Neural cell (in vitro differentiated cells): ENCODE measurements around the gene GRAP. TPM values are rescaled to one million over a fixed set of nuclear protein-coding genes. Genes with fewer than 3 reads are reported as not detected.

ENCODE experiments used
- H2AFZ ChIP-seq: fragments of 200-600, 300-800 bp; sonication (generic), shearing (Covaris generic); 2 replicates; pipeline ENCODE4 v1.6.0; 2014; ENCODE audit warnings: low read depth, mild to moderate bottlenecking, antibody characterized with exemption, low read length, moderate library complexity
- H3F3A ChIP-seq: fragments of 200-600 bp; shearing (Covaris generic); 2 replicates; pipeline ENCODE4 v1.6.1; 2016; ENCODE audit warnings: mild to moderate bottlenecking, moderate library complexity, mixed read lengths, antibody characterized with exemption, low read length; ENCODE audit not compliant: insufficient read depth, poor library complexity, severe bottlenecking
- H3K27ac ChIP-seq: fragments of 200-600, 300-800 bp; sonication (generic), shearing (Covaris generic); 2 replicates; pipeline ENCODE4 v1.5.1; 2014; ENCODE audit warnings: mild to moderate bottlenecking, low read length, moderate library complexity
- H3K27me3 ChIP-seq: fragments of 300-800, 200-600 bp; sonication (generic), shearing (Covaris generic); 2 replicates; pipeline ENCODE4 v1.6.0; 2014; ENCODE audit warnings: mild to moderate bottlenecking, low read depth, low read length, moderate library complexity; ENCODE audit not compliant: insufficient read depth
- H3K36me3 ChIP-seq: fragments of 300-800, 200-600 bp; sonication (generic), shearing (Covaris generic); 2 replicates; pipeline ENCODE4 v1.5.1; 2014; ENCODE audit warnings: mild to moderate bottlenecking, antibody characterized with exemption, low read length, moderate library complexity; ENCODE audit not compliant: insufficient read depth
- H3K4me2 ChIP-seq: fragments of 300-800, 200-600 bp; sonication (generic), shearing (Covaris generic); 2 replicates; pipeline ENCODE4 v1.6.0; 2014; ENCODE audit warnings: mild to moderate bottlenecking, low read length
- H3K4me3 ChIP-seq: fragments of 300-800, 200-600 bp; sonication (generic), shearing (Covaris generic); 2 replicates; pipeline ENCODE4 v1.5.1; 2014; ENCODE audit warnings: mild to moderate bottlenecking, low read length, moderate library complexity
- H3K79me2 ChIP-seq: fragments of 200-600 bp; shearing (Covaris generic); replicated peaks from 2 replicates; pipeline ENCODE4 v1.6.0; 2014; ENCODE audit warnings: mild to moderate bottlenecking, low read length, moderate library complexity; ENCODE audit not compliant: insufficient read depth
- H3K9ac ChIP-seq: fragments of 300-800, 200-600 bp; sonication (generic), shearing (Covaris generic); 2 replicates; pipeline ENCODE4 v1.6.1; 2016; ENCODE audit warnings: mild to moderate bottlenecking, low read length, mixed read lengths
- H3K9me2 ChIP-seq: fragments of 200-600 bp; shearing (Covaris generic); 2 replicates; pipeline ENCODE4 v1.6.1; 2016; ENCODE audit warnings: mild to moderate bottlenecking, low read length, mixed read lengths; ENCODE audit not compliant: insufficient read depth
- H3K9me3 ChIP-seq: fragments of 200-600, 300-800 bp; sonication (generic), shearing (Covaris generic); 2 replicates; pipeline ENCODE4 v1.6.1; 2016; ENCODE audit warnings: mild to moderate bottlenecking, mixed run types, low read length, moderate library complexity, mixed read lengths
- H4K20me1 ChIP-seq: fragments of 200-600 bp; shearing (Covaris generic); 2 replicates; pipeline ENCODE4 v1.6.1; 2016; ENCODE audit warnings: mild to moderate bottlenecking, mixed run types; ENCODE audit not compliant: insufficient read depth
- CTCF ChIP-seq: fragments of 450-650 bp; IDR thresholded peaks from 2 replicates; pipeline ENCODE4 v1.5.1; 2014; ENCODE audit warnings: antibody characterized with exemption, mild to moderate bottlenecking, moderate library complexity; ENCODE audit not compliant: poor library complexity, severe bottlenecking
- EP300 ChIP-seq: fragments of 450-650 bp; conservative IDR thresholded peaks from 2 replicates; pipeline ENCODE4 v1.6.1; 2014; ENCODE audit warnings: antibody characterized with exemption, mild to moderate bottlenecking, moderate library complexity; ENCODE audit not compliant: poor library complexity, severe bottlenecking
- EZH2 ChIP-seq: fragments of 200-600, 300-800 bp; shearing (Covaris generic), sonication (generic); IDR thresholded peaks from 2 replicates; pipeline ENCODE4 v1.6.1; 2014; ENCODE audit warnings: antibody characterized with exemption, low read length, borderline replicate concordance, mild to moderate bottlenecking; ENCODE audit not compliant: insufficient read depth, poor library complexity, severe bottlenecking
- MXI1 ChIP-seq: fragments of 450-650 bp; conservative IDR thresholded peaks from 2 replicates; pipeline ENCODE4 v1.6.1; 2014; ENCODE audit warnings: antibody characterized with exemption, mild to moderate bottlenecking; ENCODE audit not compliant: poor library complexity, severe bottlenecking
- POLR2AphosphoS5 ChIP-seq: IDR thresholded peaks from 2 replicates; pipeline ENCODE4 v1.6.1; 2012
- RAD21 ChIP-seq: fragments of 450-650 bp; conservative IDR thresholded peaks from 2 replicates; pipeline ENCODE4 v1.6.1; 2014; ENCODE audit warnings: antibody characterized with exemption, mild to moderate bottlenecking, moderate library complexity
- REST ChIP-seq: IDR thresholded peaks from 2 replicates; pipeline ENCODE4 v1.6.1; 2012; ENCODE audit warnings: borderline replicate concordance
- SMC3 ChIP-seq: fragments of 450-650 bp; conservative IDR thresholded peaks from 2 replicates; pipeline ENCODE4 v1.6.1; 2014; ENCODE audit warnings: antibody characterized with exemption, mild to moderate bottlenecking, moderate library complexity; ENCODE audit not compliant: poor library complexity
- TAF1 ChIP-seq: IDR thresholded peaks from 2 replicates; pipeline ENCODE4 v1.6.1; 2012; ENCODE audit warnings: low read depth
- polyA plus RNA-seq: library from polyadenylated mRNA; depleted of rRNA; stranded (reverse); fragments of >200 nt; gene quantifications from 2 replicates; pipeline ENCODE4 v1.2.3, GENCODE V29; 2014

The GRAP gene
- polyA plus RNA-seq, 1 donor from 2014 or later, result 0.42 TPM

GRCh38 chr17:19018600-19018950, 28.2 kb downstream of the GRAP start:
- no peak overlapping the region for H3K4me2 ChIP-seq

GRCh38 chr17:19017804-19018599, 28.8 kb downstream of the GRAP start:
- no peaks in the 10 kb centered on the region for H3K9me3 ChIP-seq
- H3K27ac ChIP-seq, result no peak overlapping the region
- H3K9me2 ChIP-seq, result no peaks in the 10 kb centered on the region
- H2AFZ ChIP-seq, result no peak overlapping the region
- no peak overlapping the region for H3K4me3 ChIP-seq
- no peaks in the 10 kb centered on the region for H4K20me1 ChIP-seq
- H3K4me2 ChIP-seq, result no peak overlapping the region
- H3K36me3 ChIP-seq, result no peaks in the 10 kb centered on the region
- no peak overlapping the region for H3K9ac ChIP-seq
- no peaks in the 10 kb centered on the region for H3K79me2 ChIP-seq
- no peaks in the 10 kb centered on the region for H3K27me3 ChIP-seq
- no peaks in the 10 kb centered on the region for H3F3A ChIP-seq
- TF ChIP-seq REST (no peak), RAD21 (no peak), CTCF (no peak), POLR2AphosphoS5 (no peak), SMC3 (no peak)

More at GRCh38 chr17:19018600-19018950, 28.2 kb downstream of the GRAP start:
- no peaks in the 10 kb centered on the region for H3K27me3 ChIP-seq
- H4K20me1 ChIP-seq, result no peaks in the 10 kb centered on the region
- no peak overlapping the region for H3K4me3 ChIP-seq
- H3K9me3 ChIP-seq, result no peaks in the 10 kb centered on the region
- no peak for TF ChIP-seq MXI1
- no peak for TF ChIP-seq EP300
- no peak for TF ChIP-seq TAF1
- no peak for TF ChIP-seq EZH2
- no peak for TF ChIP-seq REST
- TF ChIP-seq RAD21, result no peak
- TF ChIP-seq POLR2AphosphoS5, result no peak
- no peak for TF ChIP-seq SMC3
- no peak for TF ChIP-seq CTCF
- H2AFZ ChIP-seq, result no peak overlapping the region
- no peak overlapping the region for H3K9ac ChIP-seq
- H3K36me3 ChIP-seq, result no peaks in the 10 kb centered on the region
- H3F3A ChIP-seq, result no peaks in the 10 kb centered on the region
- H3K27ac ChIP-seq, result no peak overlapping the region
- H3K79me2 ChIP-seq, result no peaks in the 10 kb centered on the region
- H3K9me2 ChIP-seq, result no peaks in the 10 kb centered on the region
